Uterus (tissue), 2 donors: ENCODE data around the gene UPK3BL2.
"Not testable (repeated sequence)": the region's sequence is repeated elsewhere in the genome, so short reads cannot be mapped to it uniquely, and the experiment has no call there.

Source experiments
- POLR2A ChIP-seq, 2 donors: fragments of 450-650 bp; IDR thresholded peaks; one replicate each; pipeline ENCODE4 v1.6.1; 2016; ENCODE audit warnings: antibody characterized with exemption in 2 of 2, mild to moderate bottlenecking in 1 of 2, moderate library complexity in 1 of 2
- TF ChIP-seq, protein P1 (sequence below), 4 experiments: fragments of 200-600 bp in 2 of 4; fragments of 450-650 bp in 2 of 4; sonication (generic) in 2 of 4; IDR thresholded peaks; one replicate each; pipeline ENCODE4 v1.5.1; 2016 to 2019; ENCODE audit warnings: antibody characterized with exemption in 4 of 4, mild to moderate bottlenecking in 2 of 4, moderate library complexity in 1 of 4

DNA sequence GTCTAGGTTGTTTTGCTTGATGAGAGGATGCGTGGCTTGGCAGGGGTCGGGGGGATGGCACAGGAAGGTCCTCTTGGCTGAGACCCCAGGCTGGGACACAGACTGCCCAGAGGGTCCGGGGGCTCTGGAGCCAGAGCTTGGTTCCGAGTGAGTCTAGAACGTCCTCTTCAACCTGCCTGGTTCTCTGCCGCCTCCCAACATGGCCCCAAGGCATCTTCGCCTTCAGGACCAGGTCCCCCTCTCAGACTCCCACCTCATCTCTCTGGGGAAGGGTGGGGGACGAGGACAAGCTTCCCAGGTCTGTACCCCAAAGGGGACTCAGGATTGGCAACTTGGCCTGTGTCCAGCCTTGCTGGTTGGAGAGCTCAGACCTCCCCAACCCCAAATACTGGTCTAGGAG lies 1.4 kb downstream of the UPK3BL2 start:
- TF ChIP-seq, protein P1, sequence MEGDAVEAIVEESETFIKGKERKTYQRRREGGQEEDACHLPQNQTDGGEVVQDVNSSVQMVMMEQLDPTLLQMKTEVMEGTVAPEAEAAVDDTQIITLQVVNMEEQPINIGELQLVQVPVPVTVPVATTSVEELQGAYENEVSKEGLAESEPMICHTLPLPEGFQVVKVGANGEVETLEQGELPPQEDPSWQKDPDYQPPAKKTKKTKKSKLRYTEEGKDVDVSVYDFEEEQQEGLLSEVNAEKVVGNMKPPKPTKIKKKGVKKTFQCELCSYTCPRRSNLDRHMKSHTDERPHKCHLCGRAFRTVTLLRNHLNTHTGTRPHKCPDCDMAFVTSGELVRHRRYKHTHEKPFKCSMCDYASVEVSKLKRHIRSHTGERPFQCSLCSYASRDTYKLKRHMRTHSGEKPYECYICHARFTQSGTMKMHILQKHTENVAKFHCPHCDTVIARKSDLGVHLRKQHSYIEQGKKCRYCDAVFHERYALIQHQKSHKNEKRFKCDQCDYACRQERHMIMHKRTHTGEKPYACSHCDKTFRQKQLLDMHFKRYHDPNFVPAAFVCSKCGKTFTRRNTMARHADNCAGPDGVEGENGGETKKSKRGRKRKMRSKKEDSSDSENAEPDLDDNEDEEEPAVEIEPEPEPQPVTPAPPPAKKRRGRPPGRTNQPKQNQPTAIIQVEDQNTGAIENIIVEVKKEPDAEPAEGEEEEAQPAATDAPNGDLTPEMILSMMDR (IDR thresholded peaks at IDR 0.05), result not testable (repeated sequence)
- TF ChIP-seq POLR2A (IDR thresholded peaks at IDR 0.05), result not testable (repeated sequence)
